ENCODE measurements around the gene PSTPIP1.

DNA sequence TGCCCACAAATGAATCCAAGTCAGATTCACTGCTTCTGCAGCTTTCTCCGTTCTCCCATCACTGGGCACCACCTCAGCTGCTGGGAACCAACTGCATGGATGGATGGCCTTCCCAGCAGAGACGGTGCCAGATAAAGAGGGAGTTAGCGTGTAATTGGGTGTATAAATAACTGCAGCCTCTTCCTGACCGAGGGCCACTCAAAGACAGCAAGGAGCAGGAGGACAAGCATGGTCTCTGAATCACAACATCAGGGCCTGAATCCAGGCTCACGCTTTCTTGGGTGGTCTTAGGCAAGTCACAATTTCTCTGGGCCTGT is 44.2 kb downstream of the PSTPIP1 start:
- TF ChIP-seq CTCF (IDR thresholded peaks at IDR 0.05; ENCODE audit: low read depth, low read length) (no peak), POLR2A (IDR thresholded peaks at IDR 0.05; ENCODE audit: extremely low read depth, insufficient read length) (no peak)

Measured in NB4 (cell line).